SW480 (cell line): ENCODE measurements around the gene MED16.

ENCODE experiments used
- DNase-seq: peaks from one replicate; pipeline ENCODE4 v3.0.0-alpha.2; 2016; ENCODE audit warnings: low spot score

MED16 gene

GRCh38 chr19:892894-893689, at the start of gene MED16, which contains the start of gene RNU6-9:
TSS of gene MED16 (minus strand) at chr19:893187. CDS start at chr19:891131, 2,056 bp downstream.
TSS of gene RNU6-9 (plus strand) at chr19:893484.
- peak; percentile 84 for DNase-seq

GRCh38 chr19:942133-942645, 49.2 kb upstream of the MED16 start:
- no peak for DNase-seq

GRCh38 chr19:941292-942132, 48.5 kb upstream of the MED16 start:
- no peak for DNase-seq

GRCh38 chr19:940591-941291, 47.8 kb upstream of the MED16 start:
- DNase-seq = peak; percentile 76

- no peak for DNase-seq
These were observed 46.9 kb upstream of the MED16 start for GRCh38 chr19:939922-940321.

GRCh38 chr19:939439-939838, 46.5 kb upstream of the MED16 start:
- DNase-seq = no peak

GRCh38 chr19:938233-938923, 45.4 kb upstream of the MED16 start:
- DNase-seq = no peak

GRCh38 chr19:937259-937694, 44.3 kb upstream of the MED16 start:
- no peak for DNase-seq

GRCh38 chr19:936175-936546, 43.2 kb upstream of the MED16 start:
- DNase-seq = no peak

- peak; percentile 67 for DNase-seq
These were observed 42.0 kb upstream of the MED16 start for GRCh38 chr19:934865-935479.

GRCh38 chr19:934197-934840, 41.3 kb upstream of the MED16 start:
- DNase-seq = no peak

- DNase-seq = no peak
These were observed 40.5 kb upstream of the MED16 start for GRCh38 chr19:933553-933882.

GRCh38 chr19:932648-933552, 39.9 kb upstream of the MED16 start:
- DNase-seq = peak; percentile 81

- DNase-seq = no peak
These were observed 39.1 kb upstream of the MED16 start for GRCh38 chr19:931860-932647.

GRCh38 chr19:929891-930258, 36.9 kb upstream of the MED16 start:
- no peak for DNase-seq

GRCh38 chr19:929203-929890, 36.4 kb upstream of the MED16 start:
- no peak for DNase-seq

- DNase-seq = no peak
These were observed 35.6 kb upstream of the MED16 start for GRCh38 chr19:928471-929202.
